Coronary artery (tissue), 2 donors: ENCODE results near the gene IL17RC.
"Not testable (repeated sequence)": the region's sequence is repeated elsewhere in the genome, so short reads cannot be mapped to it uniquely, and the experiment has no call there.

ENCODE experiments used
- DNase-seq: peaks from one replicate; pipeline ENCODE4 v3.0.0-alpha.2; 2017; ENCODE audit warnings: low spot score
- H3K27ac ChIP-seq, 2 donors: fragments of 200-600 bp; sonication (generic); one replicate each; pipeline ENCODE4 v1.5.1; 2016 to 2019
- H3K4me3 ChIP-seq: fragments of 200-600 bp; sonication (generic); 2 replicates; pipeline ENCODE4 v1.5.1; 2016; ENCODE audit warnings: mild to moderate bottlenecking, moderate library complexity
- CTCF ChIP-seq: fragments of 200-600 bp; sonication (generic); IDR thresholded peaks from one replicate; pipeline ENCODE4 v1.5.1; 2019; ENCODE audit warnings: antibody characterized with exemption

IL17RC gene, protein sequence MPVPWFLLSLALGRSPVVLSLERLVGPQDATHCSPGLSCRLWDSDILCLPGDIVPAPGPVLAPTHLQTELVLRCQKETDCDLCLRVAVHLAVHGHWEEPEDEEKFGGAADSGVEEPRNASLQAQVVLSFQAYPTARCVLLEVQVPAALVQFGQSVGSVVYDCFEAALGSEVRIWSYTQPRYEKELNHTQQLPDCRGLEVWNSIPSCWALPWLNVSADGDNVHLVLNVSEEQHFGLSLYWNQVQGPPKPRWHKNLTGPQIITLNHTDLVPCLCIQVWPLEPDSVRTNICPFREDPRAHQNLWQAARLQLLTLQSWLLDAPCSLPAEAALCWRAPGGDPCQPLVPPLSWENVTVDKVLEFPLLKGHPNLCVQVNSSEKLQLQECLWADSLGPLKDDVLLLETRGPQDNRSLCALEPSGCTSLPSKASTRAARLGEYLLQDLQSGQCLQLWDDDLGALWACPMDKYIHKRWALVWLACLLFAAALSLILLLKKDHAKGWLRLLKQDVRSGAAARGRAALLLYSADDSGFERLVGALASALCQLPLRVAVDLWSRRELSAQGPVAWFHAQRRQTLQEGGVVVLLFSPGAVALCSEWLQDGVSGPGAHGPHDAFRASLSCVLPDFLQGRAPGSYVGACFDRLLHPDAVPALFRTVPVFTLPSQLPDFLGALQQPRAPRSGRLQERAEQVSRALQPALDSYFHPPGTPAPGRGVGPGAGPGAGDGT

DNA sequence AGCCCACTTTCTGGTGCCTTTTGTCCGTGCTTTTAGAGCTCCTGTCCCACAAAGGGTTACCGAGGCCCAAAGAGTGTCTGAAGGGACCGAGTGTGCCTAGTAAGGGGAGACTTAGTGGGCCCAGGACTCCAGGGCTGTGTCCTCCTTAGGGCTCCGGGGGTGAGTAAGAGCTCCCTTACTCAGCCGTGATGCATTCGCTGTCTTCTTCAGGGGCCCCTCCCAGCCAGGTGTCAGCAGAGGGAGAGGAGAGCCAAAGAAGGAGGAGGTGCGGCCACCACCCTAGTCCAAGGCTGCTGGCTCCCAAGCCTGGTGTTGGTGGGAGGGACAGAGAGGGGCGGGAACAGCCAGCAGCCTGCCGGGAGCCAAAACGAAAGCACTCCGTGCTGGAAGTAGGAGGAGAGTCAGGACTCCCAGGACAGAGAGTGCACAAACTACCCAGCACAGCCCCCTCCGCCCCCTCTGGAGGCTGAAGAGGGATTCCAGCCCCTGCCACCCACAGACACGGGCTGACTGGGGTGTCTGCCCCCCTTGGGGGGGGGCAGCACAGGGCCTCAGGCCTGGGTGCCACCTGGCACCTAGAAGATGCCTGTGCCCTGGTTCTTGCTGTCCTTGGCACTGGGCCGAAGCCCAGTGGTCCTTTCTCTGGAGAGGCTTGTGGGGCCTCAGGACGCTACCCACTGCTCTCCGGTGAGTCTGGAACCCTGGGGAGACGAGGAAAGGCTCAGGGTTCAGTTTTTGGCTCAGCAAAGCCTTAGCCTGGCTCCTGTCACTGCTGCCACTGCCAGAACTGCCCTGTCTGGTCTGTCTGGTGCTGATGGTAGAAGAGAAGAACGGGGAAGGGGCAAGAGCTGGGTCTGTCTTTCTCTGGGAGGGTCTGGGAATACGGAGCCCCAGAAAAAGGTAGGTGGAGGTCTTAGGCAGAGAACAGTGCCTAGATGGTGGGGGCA, at the start of gene IL17RC:
TSS of gene IL17RC (plus strand) at position 365 of the 947 bp plus-strand sequence. CDS start at position 583, 218 bp downstream.
- Histone ChIP-seq H3K27ac (peak within 1 kb of the TSS; percentile 80 to 92), H3K4me3 (peak within 1 kb of the TSS; percentile 79)
- TF ChIP-seq CTCF, result no peak
- peak; percentile 94 for DNase-seq

- Histone ChIP-seq H3K27ac (peak overlapping the region; percentile 42 to 83), H3K4me3 (no peak overlapping the region)
- no peak for TF ChIP-seq CTCF
- DNase-seq, result no peak
Observed at GRCh38 chr3:9867106-9867505, 49.8 kb upstream of the IL17RC start.

- no peak for TF ChIP-seq CTCF
- Histone ChIP-seq H3K4me3 (no peak overlapping the region), H3K27ac (no peak overlapping the region)
- DNase-seq, result no peak
Observed at GRCh38 chr3:9869955-9870354, 46.9 kb upstream of the IL17RC start.

GRCh38 chr3:9870978-9871377, 45.9 kb upstream of the IL17RC start:
- DNase-seq, result no peak
- no peak overlapping the region for H3K27ac ChIP-seq
- TF ChIP-seq CTCF, result no peak

GRCh38 chr3:9872067-9872466, 44.8 kb upstream of the IL17RC start:
- not testable (repeated sequence) for DNase-seq, H3K4me3 ChIP-seq, H3K27ac ChIP-seq

More at GRCh38 chr3:9870978-9871377, 45.9 kb upstream of the IL17RC start:
- H3K4me3 ChIP-seq, result no peak overlapping the region

DNA sequence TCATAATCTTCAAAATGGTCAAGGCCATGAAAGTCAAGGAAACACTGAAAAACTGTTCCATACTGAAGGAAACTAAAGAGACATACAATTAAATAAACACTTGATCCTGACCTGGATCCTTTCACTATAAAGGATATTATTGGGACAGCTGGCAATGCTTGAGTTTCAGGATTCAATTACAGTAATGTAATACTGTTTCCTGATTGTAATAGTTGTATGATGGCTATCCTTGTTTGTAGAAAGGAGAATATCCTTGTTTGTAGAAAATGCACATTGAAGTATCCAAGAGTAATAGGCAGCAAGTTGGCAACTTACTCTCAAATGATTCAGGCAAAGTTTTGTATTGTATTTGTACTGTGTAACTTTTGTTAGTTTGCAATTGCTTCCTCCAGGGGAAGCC, 41.5 kb upstream of the IL17RC start:
- H3K27ac ChIP-seq, result no peak overlapping the region
- no peak for DNase-seq
- no peak overlapping the region for H3K4me3 ChIP-seq
- TF ChIP-seq CTCF, result no peak

DNA sequence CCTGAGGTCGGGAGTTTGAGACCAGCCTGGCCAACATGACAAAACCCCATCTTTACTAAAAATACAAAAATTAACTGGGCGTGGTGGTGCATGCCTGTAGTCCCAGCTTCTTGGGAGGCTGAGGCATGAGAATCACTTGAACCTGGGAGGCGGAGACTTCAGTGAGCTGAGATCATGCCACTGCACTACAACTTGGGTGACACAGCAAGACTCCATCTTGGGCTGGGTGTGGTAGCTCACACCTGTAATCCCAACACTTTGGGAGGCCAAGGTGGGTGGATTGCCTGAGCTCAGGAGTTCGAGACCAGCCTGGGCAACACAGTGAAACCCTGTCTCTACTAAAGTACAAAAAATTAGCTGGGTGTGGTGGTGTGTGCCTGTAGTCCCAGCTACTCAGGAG, 40.6 kb upstream of the IL17RC start:
- not testable (repeated sequence) for H3K4me3 ChIP-seq, DNase-seq, H3K27ac ChIP-seq
